GM21786 (cell line): ENCODE measurements around the gene C4orf51.
A peak's percentile ranks its signal among the peaks of the same experiment; 100 is the strongest.

Experiments
- ATAC-seq: cut with Tn5 transposase; IDR thresholded peaks from one replicate; pipeline ENCODE4 v1.9.1; 2021; ENCODE audit not compliant: unreplicated experiment

Gene C4orf51

DNA sequence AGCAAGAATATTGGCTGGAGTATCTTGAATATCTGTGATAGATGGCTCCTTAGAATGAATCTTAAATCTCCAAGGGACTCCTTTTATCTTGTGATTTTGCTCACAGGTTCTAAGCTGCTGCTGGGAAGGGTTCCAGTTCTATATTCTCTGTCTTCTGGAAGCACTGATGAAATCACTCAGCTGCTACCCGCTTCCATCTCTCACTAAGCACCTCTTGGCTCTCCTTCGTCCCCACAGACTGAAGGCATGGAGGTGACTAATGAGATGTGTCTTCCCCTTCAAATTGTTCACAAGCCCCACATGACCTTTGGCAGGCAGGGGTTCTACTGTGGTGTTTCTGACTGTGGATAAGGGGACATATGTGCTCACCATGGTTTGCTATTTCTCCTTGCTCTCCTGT is 75.9 kb downstream of the C4orf51 start:
- no peak for ATAC-seq

DNA sequence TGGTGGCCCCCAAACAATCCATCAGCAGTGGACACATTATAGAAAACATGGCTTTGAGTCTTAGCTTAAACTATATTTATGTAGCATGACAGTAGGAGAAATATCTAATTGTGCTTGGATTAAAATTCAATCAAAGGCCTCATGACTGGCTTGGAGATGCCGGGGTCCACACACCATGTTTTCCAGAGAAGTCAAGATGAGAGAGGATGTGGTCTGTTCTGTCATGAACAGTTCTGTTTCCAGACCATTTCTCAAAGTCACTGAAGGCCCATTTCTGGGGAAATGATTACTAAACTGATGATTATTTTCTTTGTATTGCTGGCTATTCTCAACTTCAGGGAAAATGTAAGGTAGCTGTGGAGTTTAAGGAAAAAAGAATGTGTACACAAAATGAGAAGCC is 76.3 kb downstream of the C4orf51 start:
- ATAC-seq = no peak

GRCh38 chr4:145757188-145757587 is 77.2 kb downstream of the C4orf51 start:
- ATAC-seq = no peak

DNA sequence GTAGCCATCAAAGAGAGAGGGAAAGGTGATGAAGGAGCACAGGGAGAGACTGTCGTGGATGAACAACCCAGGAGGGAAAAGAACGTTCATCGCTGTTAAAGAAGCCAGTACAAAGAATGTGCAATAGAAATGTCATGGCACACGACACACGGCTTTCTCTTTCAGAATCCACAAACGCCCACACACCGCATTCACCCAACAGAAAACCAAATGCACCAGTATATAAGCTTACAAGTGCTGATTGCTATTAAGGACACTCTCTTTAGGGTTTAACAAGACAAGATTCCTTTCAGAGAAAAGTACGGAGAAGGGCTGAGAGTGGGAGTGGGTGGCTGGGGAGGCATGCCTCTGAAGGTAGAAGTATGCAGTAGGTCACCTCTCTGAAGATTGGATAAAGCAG is 80.2 kb downstream of the C4orf51 start:
- no peak for ATAC-seq

DNA sequence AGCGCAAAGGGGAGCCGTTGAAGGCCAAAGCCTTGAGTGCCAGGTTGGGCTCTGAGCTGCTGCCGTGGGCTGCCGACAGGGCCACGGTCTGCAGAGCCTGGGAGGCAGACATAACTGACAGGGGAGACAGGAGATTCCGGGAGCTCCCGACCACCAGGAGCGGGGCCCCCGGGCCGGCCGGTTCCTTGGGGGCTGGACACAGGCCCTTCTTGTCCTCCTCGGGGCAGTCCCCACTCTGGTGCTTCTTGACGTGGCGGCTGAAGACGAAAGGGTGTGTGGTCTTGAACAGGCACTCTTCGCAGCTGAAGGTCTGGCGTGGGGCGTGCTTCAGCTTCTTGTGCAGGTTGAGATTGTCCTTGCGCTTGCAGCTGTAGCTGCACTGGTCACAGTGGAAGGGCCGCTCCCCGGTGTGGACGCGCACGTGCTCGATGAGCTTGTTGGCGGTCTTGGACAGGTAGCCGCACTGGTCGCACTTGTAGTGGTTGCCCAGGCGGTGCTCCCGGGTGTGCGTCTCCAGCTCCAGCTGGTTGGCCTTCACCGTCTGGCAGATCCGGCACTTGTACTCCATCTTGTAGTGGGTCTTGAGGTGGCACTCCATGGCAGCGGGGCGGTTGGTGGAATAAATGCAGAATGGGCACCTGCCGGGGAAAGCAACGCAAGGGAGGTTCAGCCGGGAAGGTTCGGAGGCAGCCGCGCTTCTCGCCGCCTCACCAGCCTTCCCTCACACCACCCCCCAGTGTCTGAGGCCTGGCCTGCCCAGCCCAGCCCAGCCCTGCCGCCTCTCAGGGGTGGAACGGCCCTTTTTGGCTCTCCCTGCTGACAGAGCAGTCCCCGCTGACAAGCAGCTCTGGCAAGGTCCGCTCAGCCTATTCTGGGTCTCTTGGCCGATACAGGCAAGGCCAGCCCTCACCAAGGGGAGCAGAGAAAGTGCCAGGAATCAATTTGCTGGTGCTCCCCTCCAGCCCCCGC is 81.3 kb downstream of the C4orf51 start:
- ATAC-seq = no peak

- ATAC-seq = no peak
Measured at GRCh38 chr4:145762719-145763118, 82.8 kb downstream of the C4orf51 start.

- no peak for ATAC-seq
Measured at GRCh38 chr4:145763399-145763798, 83.5 kb downstream of the C4orf51 start.

GRCh38 chr4:145766273-145766672 is 86.3 kb downstream of the C4orf51 start:
- no peak for ATAC-seq

- ATAC-seq = no peak
Measured at GRCh38 chr4:145769450-145770037, 89.6 kb downstream of the C4orf51 start.

GRCh38 chr4:145770124-145770523 is 90.2 kb downstream of the C4orf51 start:
- ATAC-seq = no peak

GRCh38 chr4:145772347-145772746 is 92.4 kb downstream of the C4orf51 start:
- ATAC-seq = no peak

GRCh38 chr4:145773581-145774234 is 93.8 kb downstream of the C4orf51 start:
- peak; percentile 93 for ATAC-seq

GRCh38 chr4:145774473-145774872 is 94.5 kb downstream of the C4orf51 start:
- ATAC-seq = no peak

DNA sequence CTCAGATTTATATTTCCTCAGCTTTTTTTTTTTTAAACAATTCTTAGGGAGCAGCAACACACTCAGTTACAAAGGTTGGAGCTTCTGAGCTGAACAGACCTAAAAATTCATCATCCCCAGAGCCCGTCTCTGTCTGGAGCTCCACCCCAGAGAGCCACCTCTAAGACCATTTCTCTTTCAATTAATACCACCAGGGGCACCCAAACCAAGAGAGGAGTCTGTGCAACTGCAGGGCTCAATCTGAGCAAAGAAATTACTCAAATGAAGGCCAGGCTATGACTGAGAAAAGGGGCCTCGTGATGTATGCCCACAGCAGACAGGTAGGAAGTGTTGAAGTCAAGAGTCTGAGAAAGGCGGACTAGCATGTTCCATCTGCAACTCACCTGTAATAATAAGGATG is 95.5 kb downstream of the C4orf51 start:
- no peak for ATAC-seq

DNA sequence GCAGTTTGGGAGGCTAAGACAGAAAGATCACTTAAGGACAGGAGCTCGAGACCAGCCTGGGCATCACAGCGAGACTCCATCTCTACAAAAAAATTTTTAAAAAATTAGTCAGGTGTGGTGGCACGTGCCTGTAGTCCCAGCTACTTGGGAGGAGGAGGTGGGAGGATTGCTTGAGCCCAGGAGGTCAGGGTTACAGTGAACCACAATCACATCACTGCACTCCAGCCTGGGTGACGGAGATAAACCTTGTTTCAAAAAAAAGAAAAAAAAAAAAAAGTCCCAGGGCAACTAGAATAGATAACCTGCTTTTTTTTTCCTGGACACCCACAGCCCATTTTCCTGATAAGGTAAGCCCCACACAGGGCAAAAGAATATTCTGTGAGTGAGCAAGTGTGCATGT is 96.3 kb downstream of the C4orf51 start:
- ATAC-seq = no peak

GRCh38 chr4:145779319-145779801 is 99.4 kb downstream of the C4orf51 start:
- ATAC-seq = no peak

GRCh38 chr4:145781351-145781750 is 101.4 kb downstream of the C4orf51 start:
- ATAC-seq = no peak
